ENCODE results near the gene SPATA25.
A peak's percentile ranks its signal among the peaks of the same experiment; 100 is the strongest.

SPATA25 gene

DNA sequence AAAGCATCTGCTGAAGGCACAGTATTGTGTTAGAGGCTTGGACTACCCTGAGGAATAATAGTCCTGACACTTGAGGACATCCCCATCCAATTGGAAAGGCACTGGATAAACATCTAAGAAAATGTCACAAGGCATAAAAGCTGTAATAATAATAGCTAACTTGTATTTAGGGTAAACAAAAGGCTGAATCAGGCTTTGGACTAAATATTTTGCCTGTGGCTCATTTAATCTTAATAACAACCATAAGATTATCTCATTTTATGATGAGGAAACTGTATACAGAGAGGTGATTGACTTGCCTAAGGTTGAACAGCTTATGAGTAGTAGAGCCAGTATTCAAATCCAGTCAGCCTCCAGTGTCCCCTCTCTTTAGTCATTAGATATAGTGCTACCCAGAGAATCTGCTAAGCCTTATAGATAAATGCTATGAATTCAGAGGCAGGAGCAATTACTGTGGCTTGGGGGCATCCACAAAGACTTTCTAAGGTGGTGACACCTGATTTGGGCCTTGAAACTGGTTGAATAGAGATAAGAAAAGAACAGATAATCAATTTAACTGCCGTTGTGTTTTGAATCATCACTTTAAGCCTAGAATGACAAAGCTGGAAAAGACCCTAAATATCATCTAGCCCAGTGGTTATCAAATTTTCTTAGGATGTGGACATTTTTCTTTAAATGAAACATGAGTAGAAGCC is 13.9 kb downstream of the SPATA25 start:
- Mint-ChIP-seq H3K9me3 (no peaks in the 10 kb centered on the region), H3K4me1 (ENCODE audit: low read depth) (no peaks in the 10 kb centered on the region), H3K27me3 (no peaks in the 10 kb centered on the region), H3K4me3 (no peak overlapping the region), H3K36me3 (ENCODE audit: low read depth) (peaks cover 19% of the 10 kb centered on the region), H3K27ac (no peak overlapping the region)
- no peak for DNase-seq

DNA sequence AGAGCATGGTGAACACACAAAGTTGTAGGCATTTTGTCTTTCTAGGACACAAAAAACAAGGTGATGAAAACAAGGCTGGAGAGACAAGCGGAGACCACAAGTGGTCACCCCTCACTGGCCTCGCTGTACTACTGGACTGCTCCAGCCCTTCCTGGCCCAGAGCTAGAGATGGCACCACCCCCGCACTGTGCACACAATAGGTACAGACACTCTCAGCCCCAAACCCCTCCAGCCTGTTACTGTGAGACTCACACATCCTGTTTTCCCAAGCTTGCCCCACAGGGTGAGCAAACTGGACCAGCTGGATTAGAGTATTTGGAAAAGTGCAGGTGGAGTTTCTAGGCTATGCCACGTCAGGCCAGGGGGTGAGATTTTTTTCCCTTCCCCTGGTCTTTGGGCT is 14.8 kb downstream of the SPATA25 start:
- H3K4me1 Mint-ChIP-seq (ENCODE audit: low read depth) = no peaks in the 10 kb centered on the region
- H3K4me3 Mint-ChIP-seq = no peak overlapping the region
- no peak overlapping the region for H3K27ac Mint-ChIP-seq
- peaks cover 11% of the 10 kb centered on the region for H3K36me3 Mint-ChIP-seq (ENCODE audit: low read depth)
- no peak for DNase-seq
- H3K27me3 Mint-ChIP-seq = no peaks in the 10 kb centered on the region
- no peaks in the 10 kb centered on the region for H3K9me3 Mint-ChIP-seq

DNA sequence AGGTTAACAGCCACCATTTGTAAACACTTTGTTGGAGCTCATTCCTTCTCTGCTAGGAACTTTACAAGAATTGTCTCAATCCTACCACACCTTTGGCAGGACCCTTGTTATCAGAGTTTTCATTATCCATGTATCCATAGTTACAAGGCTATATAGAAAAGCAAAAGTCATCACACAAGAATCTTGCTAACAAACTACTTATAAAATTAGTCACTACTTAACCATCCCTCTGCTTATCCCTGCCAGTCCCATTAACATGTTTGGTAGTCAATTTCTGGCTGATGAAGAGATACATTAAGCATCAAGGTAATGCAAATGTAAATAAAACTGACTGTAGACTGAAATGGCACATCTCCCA is 19.6 kb downstream of the SPATA25 start:
- DNase-seq = no peak
- Mint-ChIP-seq H3K4me1 (ENCODE audit: low read depth) (peaks cover 1% of the 10 kb centered on the region), H3K27ac (no peak overlapping the region), H3K4me3 (no peak overlapping the region), H3K9me3 (no peaks in the 10 kb centered on the region), H3K36me3 (ENCODE audit: low read depth) (peaks cover 5% of the 10 kb centered on the region), H3K27me3 (no peaks in the 10 kb centered on the region)

DNA sequence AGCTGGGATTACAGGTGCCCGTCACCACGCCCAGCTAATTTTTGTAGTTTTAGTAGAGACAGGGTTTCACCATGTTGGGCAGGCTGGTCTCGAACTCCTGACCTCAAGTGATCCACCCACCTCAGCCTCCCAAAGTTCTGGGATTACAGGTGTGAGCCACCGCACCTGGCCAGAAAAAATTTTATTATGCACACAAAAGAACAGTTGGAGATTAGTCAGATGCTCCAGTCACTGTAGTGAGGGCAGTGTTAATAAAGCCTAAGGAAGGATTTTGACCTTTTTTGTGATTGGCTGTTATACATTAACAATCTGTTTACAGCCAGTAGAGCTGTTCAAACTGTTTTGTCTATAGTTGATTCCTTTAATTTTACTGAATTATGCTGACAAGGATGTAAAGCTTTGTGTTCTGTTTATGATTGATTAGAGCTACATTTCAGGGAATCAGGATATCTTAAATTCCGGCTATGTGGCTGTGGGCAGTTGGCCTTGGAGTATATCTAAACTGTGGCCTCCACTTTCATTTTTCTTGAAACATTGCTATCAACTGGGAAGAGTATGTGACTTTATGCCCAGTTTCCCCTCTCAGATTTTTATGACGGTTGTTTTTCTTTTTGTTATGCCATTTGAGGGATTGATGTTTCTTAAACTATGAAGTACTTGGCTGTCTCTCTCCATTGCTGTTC is 20.1 kb downstream of the SPATA25 start:
- Mint-ChIP-seq H3K27ac (no peak overlapping the region), H3K4me3 (no peak overlapping the region), H3K36me3 (ENCODE audit: low read depth) (peaks cover 5% of the 10 kb centered on the region), H3K27me3 (no peaks in the 10 kb centered on the region), H3K9me3 (no peaks in the 10 kb centered on the region), H3K4me1 (ENCODE audit: low read depth) (peaks cover 1% of the 10 kb centered on the region)
- DNase-seq = no peak

DNA sequence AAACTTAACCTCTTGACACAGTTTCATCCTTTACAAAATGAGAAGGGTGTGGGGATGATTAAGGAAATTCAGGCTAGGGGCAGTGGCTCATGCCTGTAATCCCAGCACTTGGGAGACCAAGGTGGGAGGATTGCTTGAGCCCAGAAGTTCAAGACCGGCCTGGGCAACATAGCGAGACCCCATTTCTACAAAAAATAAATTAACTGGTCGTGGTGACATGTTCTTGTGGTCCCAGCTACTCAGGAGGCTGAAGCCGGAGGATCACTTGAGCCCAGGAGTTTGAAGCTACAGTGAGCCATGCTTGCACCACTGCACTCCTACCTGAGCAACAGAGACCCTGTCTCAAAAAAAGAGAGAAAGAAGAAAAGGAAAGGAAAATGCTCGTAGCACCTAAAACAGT is 21.0 kb downstream of the SPATA25 start:
- no peak overlapping the region for H3K27ac Mint-ChIP-seq
- DNase-seq = no peak
- peaks cover 1% of the 10 kb centered on the region for H3K4me1 Mint-ChIP-seq (ENCODE audit: low read depth)
- no peak overlapping the region for H3K4me3 Mint-ChIP-seq
- no peaks in the 10 kb centered on the region for H3K27me3 Mint-ChIP-seq
- peaks cover 5% of the 10 kb centered on the region for H3K36me3 Mint-ChIP-seq (ENCODE audit: low read depth)
- no peaks in the 10 kb centered on the region for H3K9me3 Mint-ChIP-seq

DNA sequence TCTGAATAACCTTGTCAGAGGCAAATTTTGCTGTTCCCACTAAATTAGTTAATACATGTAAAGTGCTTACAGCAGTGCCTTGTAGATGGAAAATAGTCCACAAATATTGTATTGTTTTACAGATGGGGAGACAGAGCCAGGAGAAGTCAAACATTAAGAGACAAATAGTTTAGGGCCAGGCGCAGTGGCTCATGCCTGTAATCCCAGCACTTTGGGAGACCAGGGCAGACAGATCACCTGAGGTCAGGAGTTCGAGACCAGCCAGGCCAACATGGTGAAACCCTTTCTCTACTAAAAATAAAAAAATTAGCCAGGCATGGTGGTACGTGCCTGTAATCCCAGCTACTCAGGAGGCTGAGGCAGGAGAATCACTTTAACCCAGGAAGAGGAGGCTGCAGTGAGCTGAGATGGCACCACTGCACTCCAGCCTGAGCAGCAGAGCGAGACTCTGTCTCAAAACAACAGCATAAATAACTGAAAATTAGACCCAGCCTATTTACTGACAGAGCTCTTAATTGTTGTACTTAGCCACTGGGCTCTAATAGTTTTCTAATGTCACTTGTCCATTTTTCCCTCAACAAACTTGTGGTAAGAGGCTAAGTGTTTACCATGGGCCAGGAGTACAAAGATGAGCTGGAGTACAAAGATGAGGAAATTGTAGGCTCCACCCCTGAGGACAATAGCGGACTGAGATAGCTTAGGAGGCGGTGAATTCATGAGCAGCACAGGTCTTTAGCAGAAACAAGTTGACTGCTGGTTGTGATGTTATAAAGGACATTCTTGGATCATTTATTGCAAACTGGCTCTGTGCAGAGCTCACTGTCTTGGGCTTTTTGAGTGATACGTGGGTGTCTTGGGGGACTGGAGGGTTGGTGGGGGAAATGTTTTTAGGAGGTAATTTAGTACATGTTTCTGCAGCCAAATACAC is 23.6 kb downstream of the SPATA25 start:
- Mint-ChIP-seq H3K27me3 (no peaks in the 10 kb centered on the region), H3K9me3 (no peaks in the 10 kb centered on the region), H3K4me1 (ENCODE audit: low read depth) (peaks cover 15% of the 10 kb centered on the region), H3K36me3 (ENCODE audit: low read depth) (peaks cover 12% of the 10 kb centered on the region), H3K4me3 (no peak overlapping the region), H3K27ac (no peak overlapping the region)
- no peak for DNase-seq

DNA sequence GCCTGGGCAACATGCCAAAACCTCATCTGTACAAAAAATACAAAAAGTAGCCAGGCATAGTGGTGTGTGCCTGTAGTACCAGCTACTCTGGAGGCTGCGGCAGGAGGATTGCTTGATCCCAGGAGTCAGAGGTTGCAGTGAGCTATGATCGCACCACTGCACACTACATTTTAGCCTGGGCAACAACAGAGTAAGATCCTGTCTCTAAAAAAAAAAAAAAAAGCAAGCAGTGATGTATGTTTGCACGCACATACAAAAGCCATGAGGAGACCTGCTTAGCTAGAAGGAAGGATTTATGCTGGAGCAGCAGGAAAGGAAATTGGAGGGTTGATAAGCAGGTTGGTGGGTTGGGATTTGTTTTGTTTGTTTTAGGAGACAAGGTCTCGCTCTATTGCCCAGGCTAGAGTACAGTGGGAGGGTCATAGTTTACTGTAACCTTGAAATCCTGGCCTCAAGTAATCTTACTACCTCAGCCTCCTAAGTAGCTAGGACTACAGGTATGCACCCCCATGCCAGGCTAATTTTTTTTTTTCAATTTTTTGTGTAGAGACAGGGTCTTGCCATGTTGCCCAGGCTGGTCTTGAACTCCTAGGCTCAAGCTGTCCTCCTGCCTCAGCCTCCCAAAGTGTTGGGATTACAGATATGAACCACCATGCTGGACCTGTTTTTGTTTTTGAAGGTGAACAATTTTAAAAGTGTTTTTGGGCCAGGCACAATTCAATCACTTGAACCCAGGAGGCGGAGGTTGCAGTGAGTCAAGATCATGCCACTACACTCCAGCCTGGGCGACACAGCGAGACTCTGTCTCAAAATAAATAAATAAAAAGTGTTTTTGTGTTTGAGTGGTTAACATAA is 26.0 kb downstream of the SPATA25 start:
- H3K27ac Mint-ChIP-seq = no peak overlapping the region
- no peaks in the 10 kb centered on the region for H3K27me3 Mint-ChIP-seq
- peaks cover 22% of the 10 kb centered on the region for H3K36me3 Mint-ChIP-seq (ENCODE audit: low read depth)
- H3K9me3 Mint-ChIP-seq = no peaks in the 10 kb centered on the region
- H3K4me1 Mint-ChIP-seq (ENCODE audit: low read depth) = peaks cover 31% of the 10 kb centered on the region
- no peak for DNase-seq
- no peak overlapping the region for H3K4me3 Mint-ChIP-seq

DNA sequence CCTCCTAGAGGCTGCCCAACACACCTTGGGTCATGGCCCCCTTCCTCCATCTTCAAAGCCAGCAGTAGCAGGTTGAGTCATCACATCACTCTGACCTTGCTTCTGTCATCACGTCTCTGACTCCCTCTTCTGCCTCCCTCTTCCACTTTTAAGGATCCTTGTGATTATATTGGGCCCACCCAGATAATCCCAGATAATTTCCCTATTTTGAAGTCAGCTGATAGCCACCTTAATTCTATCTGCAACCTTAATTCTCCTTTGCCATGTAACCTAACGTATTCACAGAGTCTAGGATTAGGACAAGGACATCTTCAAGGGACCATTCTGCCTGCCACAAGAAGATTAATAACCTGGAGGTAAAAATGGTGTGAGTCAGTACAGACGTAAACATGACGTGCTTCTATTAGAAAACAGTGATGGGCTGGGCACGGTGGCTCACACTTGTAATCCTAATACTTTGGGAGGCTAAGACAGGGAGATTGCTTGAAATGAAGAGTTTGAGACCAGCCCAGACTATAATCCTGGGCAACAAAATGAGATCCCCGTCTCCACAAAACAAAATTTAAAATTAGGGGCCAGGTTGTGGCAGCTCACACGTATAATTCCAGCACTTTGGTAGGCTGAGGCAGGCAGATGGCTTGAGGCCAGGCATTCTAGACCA is 26.7 kb downstream of the SPATA25 start:
- no peak for DNase-seq
- Mint-ChIP-seq H3K36me3 (ENCODE audit: low read depth) (peaks cover 20% of the 10 kb centered on the region), H3K27ac (no peak overlapping the region), H3K9me3 (no peaks in the 10 kb centered on the region), H3K27me3 (no peaks in the 10 kb centered on the region), H3K4me3 (no peak overlapping the region), H3K4me1 (ENCODE audit: low read depth) (peaks cover 37% of the 10 kb centered on the region)

DNA sequence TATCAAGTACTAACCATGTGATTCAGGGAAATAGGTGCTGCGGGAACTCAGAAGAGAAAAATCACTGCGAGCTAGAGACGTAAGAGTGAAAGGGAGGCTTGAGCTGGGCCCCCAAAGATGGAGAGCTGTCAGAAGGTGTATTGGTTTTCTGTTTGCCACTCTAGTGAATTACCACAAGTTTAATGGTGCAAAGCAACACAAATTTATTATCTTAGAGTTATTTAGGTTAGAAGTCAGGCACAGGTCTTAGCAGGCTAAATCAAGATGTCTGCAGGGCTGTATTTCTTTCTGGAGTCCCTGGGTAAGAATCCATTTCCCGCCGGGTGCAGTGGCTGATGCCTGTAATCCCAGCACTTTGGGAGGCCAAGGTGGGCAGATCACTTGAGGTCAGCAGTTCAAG is 27.5 kb downstream of the SPATA25 start:
- no peak for DNase-seq
- Mint-ChIP-seq H3K27me3 (no peaks in the 10 kb centered on the region), H3K36me3 (ENCODE audit: low read depth) (peaks cover 23% of the 10 kb centered on the region), H3K27ac (no peak overlapping the region), H3K4me1 (ENCODE audit: low read depth) (peaks cover 43% of the 10 kb centered on the region), H3K4me3 (no peak overlapping the region), H3K9me3 (no peaks in the 10 kb centered on the region)

DNA sequence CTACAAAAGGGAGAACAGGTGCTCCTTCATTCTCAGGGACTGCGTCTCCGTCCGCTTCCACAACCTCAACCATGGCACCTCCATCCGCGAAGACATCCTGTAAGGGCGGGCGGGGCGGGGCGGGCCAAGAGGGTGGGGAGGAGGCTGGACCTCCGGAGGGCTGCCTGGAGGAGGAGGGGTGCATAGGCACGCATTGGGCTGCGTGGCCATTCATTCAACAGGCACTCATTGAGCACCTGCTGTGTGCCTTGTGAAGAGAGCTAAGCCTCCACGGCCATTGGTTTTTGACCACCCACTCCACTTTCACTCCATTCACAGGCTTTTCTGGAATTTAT is 29.6 kb downstream of the SPATA25 start:
- Mint-ChIP-seq H3K4me1 (ENCODE audit: low read depth) (peaks cover 53% of the 10 kb centered on the region), H3K36me3 (ENCODE audit: low read depth) (peaks cover 41% of the 10 kb centered on the region), H3K9me3 (no peaks in the 10 kb centered on the region), H3K27ac (peak overlapping the region; percentile 99), H3K4me3 (peak overlapping the region; percentile 97), H3K27me3 (no peaks in the 10 kb centered on the region)
- no peak for DNase-seq

DNA sequence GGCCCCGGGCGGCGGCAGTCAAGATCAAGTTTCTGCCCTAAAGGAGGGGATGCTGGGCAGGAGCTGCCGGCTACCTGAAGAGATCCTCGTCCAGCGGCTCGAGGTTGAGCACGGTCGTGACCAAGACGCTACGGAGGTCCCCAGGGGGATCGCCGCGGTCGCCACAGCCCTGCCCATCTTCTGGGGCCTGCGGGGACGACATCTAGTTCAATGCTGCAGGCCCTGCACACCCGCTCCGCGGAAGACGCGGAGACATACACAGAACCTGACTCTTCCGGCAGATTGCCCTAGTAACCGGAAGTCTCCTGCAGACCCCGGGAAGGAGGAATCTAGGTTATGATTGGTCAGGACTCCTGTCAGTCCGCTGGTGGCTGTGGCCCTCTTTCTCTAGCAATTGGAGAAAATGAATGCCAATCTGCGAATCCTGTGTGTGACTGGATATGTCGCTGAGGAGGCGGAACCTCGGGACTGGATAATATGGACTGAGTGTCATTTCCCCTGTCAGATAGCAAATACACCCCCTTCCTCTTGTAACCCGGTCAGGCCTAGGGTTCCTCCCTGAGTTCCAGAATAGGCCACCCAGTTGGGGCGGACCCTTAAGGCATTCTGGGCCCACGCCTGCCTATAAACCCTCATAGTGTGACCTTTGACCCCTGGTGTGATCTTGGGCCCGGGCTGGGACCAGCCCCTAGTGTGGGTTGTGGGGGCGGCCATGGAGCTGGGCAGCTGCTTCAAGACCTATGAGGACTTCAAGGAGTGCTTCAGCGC is 30.1 kb downstream of the SPATA25 start, which contains the start of the genes ACOT8 and ZSWIM3:
Gene ACOT8 (minus strand): TSS at position 279 of the 768 bp plus-strand sequence. CDS start 77 bp downstream, at position 202.
Gene ZSWIM3 (plus strand): TSS at position 501 of the 768 bp plus-strand sequence. CDS start 212 bp downstream, at position 713.
- Mint-ChIP-seq H3K36me3 (ENCODE audit: low read depth) (peaks cover 43% of the 10 kb centered on the region), H3K4me1 (ENCODE audit: low read depth) (peaks cover 55% of the 10 kb centered on the region), H3K27me3 (no peaks in the 10 kb centered on the region), H3K9me3 (no peaks in the 10 kb centered on the region), H3K27ac (peak within 1 kb of the TSS; percentile 99), H3K4me3 (peak within 1 kb of the TSS; percentile 97)
- DNase-seq = peak; percentile 85

DNA sequence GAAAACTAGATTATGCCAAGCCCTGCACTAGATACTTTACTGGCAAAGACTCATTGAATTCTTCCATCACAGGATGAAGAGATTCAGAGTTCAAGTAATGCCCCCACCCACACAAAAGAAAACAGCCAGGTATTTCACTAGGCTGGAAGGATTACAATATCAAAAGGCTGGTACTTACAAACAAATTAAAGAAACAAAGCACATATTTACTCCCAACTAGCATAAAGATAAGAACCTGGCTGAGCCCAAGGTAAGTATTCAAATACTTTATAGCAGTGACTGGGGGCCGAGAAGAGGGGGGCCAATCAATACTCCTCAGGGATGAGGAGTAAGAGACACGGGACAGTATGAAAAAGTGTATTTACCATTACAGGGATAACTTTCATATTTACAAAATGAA is 33.9 kb downstream of the SPATA25 start:
- H3K4me3 Mint-ChIP-seq = no peak overlapping the region
- no peak for DNase-seq
- no peaks in the 10 kb centered on the region for H3K9me3 Mint-ChIP-seq
- no peak overlapping the region for H3K27ac Mint-ChIP-seq
- peaks cover 40% of the 10 kb centered on the region for H3K4me1 Mint-ChIP-seq (ENCODE audit: low read depth)
- H3K27me3 Mint-ChIP-seq = no peaks in the 10 kb centered on the region
- H3K36me3 Mint-ChIP-seq (ENCODE audit: low read depth) = peaks cover 64% of the 10 kb centered on the region

DNA sequence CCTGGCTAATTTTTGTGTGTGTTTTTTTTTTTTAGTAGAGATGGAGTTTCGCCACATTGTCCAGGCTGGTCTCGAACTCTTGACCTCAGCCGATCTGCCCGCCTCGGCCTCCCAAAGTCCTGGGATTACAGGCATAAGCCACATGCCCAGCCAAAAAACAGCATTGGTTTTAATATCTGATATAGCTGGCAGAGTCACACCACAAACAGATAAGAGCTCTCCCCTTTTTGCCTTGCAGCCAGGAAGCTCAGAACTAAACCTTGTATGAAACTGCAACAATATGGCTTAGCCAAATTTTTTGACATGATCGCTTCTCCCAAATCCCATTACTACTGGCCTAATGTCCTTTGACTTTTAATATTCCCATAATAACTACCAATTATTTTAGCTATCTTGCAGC is 35.1 kb downstream of the SPATA25 start:
- Mint-ChIP-seq H3K4me3 (no peak overlapping the region), H3K27me3 (no peaks in the 10 kb centered on the region)

More for the DNA sequence above, 35.1 kb downstream of the SPATA25 start:
- peaks cover 30% of the 10 kb centered on the region for H3K4me1 Mint-ChIP-seq (ENCODE audit: low read depth)
- no peak overlapping the region for H3K27ac Mint-ChIP-seq
- no peak for DNase-seq
- peaks cover 67% of the 10 kb centered on the region for H3K36me3 Mint-ChIP-seq (ENCODE audit: low read depth)
- H3K9me3 Mint-ChIP-seq = no peaks in the 10 kb centered on the region
